ENCODE results near the gene SZRD1.

The SZRD1 gene

GRCh38 chr1:16398371-16398953 lies 31.4 kb downstream of the SZRD1 start:
- Histone ChIP-seq H3K9me3 (ENCODE audit: insufficient read depth, low read length) (no peaks in the 10 kb centered on the region), H2AFZ (ENCODE audit: low read depth, low read length) (no peak overlapping the region), H3K4me2 (ENCODE audit: low read length) (no peak overlapping the region), H3K27me3 (ENCODE audit: low read depth, low read length) (no peaks in the 10 kb centered on the region), H3K27ac (ENCODE audit: low read length) (no peak overlapping the region), H3K4me1 (ENCODE audit: low read length) (no peaks in the 10 kb centered on the region), H4K20me1 (ENCODE audit: insufficient read depth, low read length) (peaks cover 1% of the 10 kb centered on the region; the same call in 1 of the 2 replicates), H3K4me3 (ENCODE audit: low read length) (no peak overlapping the region), H3K79me2 (ENCODE audit: low read length) (peaks cover under 1% of the 10 kb centered on the region; the same call in 1 of the 2 replicates), H3K36me3 (replicated peaks; ENCODE audit: low read depth, low read length) (no peaks in the 10 kb centered on the region), H3K9ac (ENCODE audit: low read length) (no peak overlapping the region)
- TF ChIP-seq EZH2phosphoT487 (IDR thresholded peaks at IDR 0.05; ENCODE audit: low read depth), result no peak
- TF ChIP-seq CTCF (IDR thresholded peaks at IDR 0.05; ENCODE audit: low read depth, low read length), result no peak

GRCh38 chr1:16402742-16403141 lies 35.7 kb downstream of the SZRD1 start:
- H2AFZ ChIP-seq (ENCODE audit: low read depth, low read length), result no peak overlapping the region
- no peaks in the 10 kb centered on the region for H3K4me1 ChIP-seq (ENCODE audit: low read length)
- H3K4me2 ChIP-seq (ENCODE audit: low read length), result no peak overlapping the region
- TF ChIP-seq EZH2phosphoT487 (IDR thresholded peaks at IDR 0.05; ENCODE audit: low read depth), result no peak
- no peak for TF ChIP-seq CTCF (IDR thresholded peaks at IDR 0.05; ENCODE audit: low read depth, low read length)
- H4K20me1 ChIP-seq (ENCODE audit: insufficient read depth, low read length), result no peaks in the 10 kb centered on the region
- no peak overlapping the region for H3K27ac ChIP-seq (ENCODE audit: low read length)
- H3K27me3 ChIP-seq (ENCODE audit: low read depth, low read length), result no peaks in the 10 kb centered on the region
- no peaks in the 10 kb centered on the region for H3K79me2 ChIP-seq (ENCODE audit: low read length)
- H3K36me3 ChIP-seq (replicated peaks; ENCODE audit: low read depth, low read length), result no peaks in the 10 kb centered on the region
- no peak overlapping the region for H3K9ac ChIP-seq (ENCODE audit: low read length)
- no peaks in the 10 kb centered on the region for H3K9me3 ChIP-seq (ENCODE audit: insufficient read depth, low read length)
- H3K4me3 ChIP-seq (ENCODE audit: low read length), result no peak overlapping the region

- Histone ChIP-seq H3K27me3 (ENCODE audit: low read depth, low read length) (no peaks in the 10 kb centered on the region), H3K4me3 (ENCODE audit: low read length) (no peak overlapping the region), H3K4me2 (ENCODE audit: low read length) (no peak overlapping the region), H3K79me2 (ENCODE audit: low read length) (no peaks in the 10 kb centered on the region), H3K27ac (ENCODE audit: low read length) (no peak overlapping the region), H3K9ac (ENCODE audit: low read length) (no peak overlapping the region), H4K20me1 (ENCODE audit: insufficient read depth, low read length) (no peaks in the 10 kb centered on the region), H3K36me3 (replicated peaks; ENCODE audit: low read depth, low read length) (no peaks in the 10 kb centered on the region), H2AFZ (ENCODE audit: low read depth, low read length) (no peak overlapping the region), H3K9me3 (ENCODE audit: insufficient read depth, low read length) (no peaks in the 10 kb centered on the region), H3K4me1 (ENCODE audit: low read length) (peaks cover 5% of the 10 kb centered on the region; the same call in 1 of the 2 replicates)
- TF ChIP-seq CTCF (IDR thresholded peaks at IDR 0.05; ENCODE audit: low read depth, low read length) (no peak), EZH2phosphoT487 (IDR thresholded peaks at IDR 0.05; ENCODE audit: low read depth) (no peak)
These were observed 38.4 kb downstream of the SZRD1 start for GRCh38 chr1:16405441-16405840.

GRCh38 chr1:16406868-16407267 lies 39.8 kb downstream of the SZRD1 start:
- H3K36me3 ChIP-seq (replicated peaks; ENCODE audit: low read depth, low read length), result no peaks in the 10 kb centered on the region
- no peak overlapping the region for H3K9ac ChIP-seq (ENCODE audit: low read length)
- H3K4me2 ChIP-seq (ENCODE audit: low read length), result no peak overlapping the region
- H2AFZ ChIP-seq (ENCODE audit: low read depth, low read length), result no peak overlapping the region
- no peak overlapping the region for H3K27ac ChIP-seq (ENCODE audit: low read length)
- H3K27me3 ChIP-seq (ENCODE audit: low read depth, low read length), result no peaks in the 10 kb centered on the region
- H3K9me3 ChIP-seq (ENCODE audit: insufficient read depth, low read length), result no peaks in the 10 kb centered on the region
- no peaks in the 10 kb centered on the region for H3K79me2 ChIP-seq (ENCODE audit: low read length)
- no peak overlapping the region for H3K4me3 ChIP-seq (ENCODE audit: low read length)
- no peaks in the 10 kb centered on the region for H4K20me1 ChIP-seq (ENCODE audit: insufficient read depth, low read length)
- H3K4me1 ChIP-seq (ENCODE audit: low read length), result peaks cover 5% of the 10 kb centered on the region; the same call in 1 of the 2 replicates
- TF ChIP-seq CTCF (IDR thresholded peaks at IDR 0.05; ENCODE audit: low read depth, low read length) (no peak), EZH2phosphoT487 (IDR thresholded peaks at IDR 0.05; ENCODE audit: low read depth) (no peak)

All from OCI-LY3 (cell line).